GM18505 (cell line): ENCODE results near the gene NDUFV1.
"Not testable (repeated sequence)": the region's sequence is repeated elsewhere in the genome, so short reads cannot be mapped to it uniquely, and the experiment has no call there.

Experiments used
- ATAC-seq: cut with Tn5 transposase; IDR thresholded peaks from one replicate; pipeline ENCODE4 v1.9.1; 2021; ENCODE audit not compliant: unreplicated experiment
- POLR2A ChIP-seq: IDR thresholded peaks from 4 replicates; pipeline ENCODE4 v1.6.1; 2011; ENCODE audit warnings: borderline replicate concordance; ENCODE audit not compliant: insufficient read depth, insufficient read length; ENCODE audit errors: extremely low read depth

Gene NDUFV1

GRCh38 chr11:67596753-67597300 lies 9.9 kb upstream of the NDUFV1 start:
- no peak for ATAC-seq

GRCh38 chr11:67597458-67597857 lies 9.3 kb upstream of the NDUFV1 start:
- ATAC-seq = not testable (repeated sequence)

More at GRCh38 chr11:67596753-67597300, 9.9 kb upstream of the NDUFV1 start:
- TF ChIP-seq POLR2A = no peak

DNA sequence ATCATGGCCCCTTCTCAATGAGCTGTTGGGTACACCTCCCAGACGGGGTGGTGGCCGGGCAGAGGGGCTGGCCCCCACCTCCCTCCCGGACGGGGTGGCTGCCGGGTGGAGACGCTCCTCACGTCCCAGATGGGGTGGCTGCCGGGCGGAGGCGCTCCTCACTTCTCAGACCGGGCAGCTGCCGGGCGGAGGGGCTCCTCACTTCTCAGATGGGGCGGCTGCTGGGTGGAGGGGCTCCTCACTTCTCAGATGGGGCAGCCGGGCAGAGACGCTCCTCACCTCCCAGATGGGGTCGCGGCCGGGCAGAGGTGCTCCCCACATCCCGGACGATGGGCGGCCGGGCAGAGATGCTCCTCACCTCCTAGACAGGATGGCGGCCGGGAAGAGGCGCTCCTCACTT lies 8.8 kb upstream of the NDUFV1 start:
- not testable (repeated sequence) for ATAC-seq

- no peak for TF ChIP-seq POLR2A
- ATAC-seq = no peak
Observed at GRCh38 chr11:67599149-67599548, 7.6 kb upstream of the NDUFV1 start.

- no peak for ATAC-seq
- TF ChIP-seq POLR2A = peak; percentile 22
Observed at GRCh38 chr11:67600324-67601029, 6.3 kb upstream of the NDUFV1 start.

GRCh38 chr11:67601098-67601497 lies 5.6 kb upstream of the NDUFV1 start:
- no peak for TF ChIP-seq POLR2A
- no peak for ATAC-seq

- not testable (repeated sequence) for ATAC-seq
Observed at GRCh38 chr11:67604119-67604518, 2.6 kb upstream of the NDUFV1 start.

DNA sequence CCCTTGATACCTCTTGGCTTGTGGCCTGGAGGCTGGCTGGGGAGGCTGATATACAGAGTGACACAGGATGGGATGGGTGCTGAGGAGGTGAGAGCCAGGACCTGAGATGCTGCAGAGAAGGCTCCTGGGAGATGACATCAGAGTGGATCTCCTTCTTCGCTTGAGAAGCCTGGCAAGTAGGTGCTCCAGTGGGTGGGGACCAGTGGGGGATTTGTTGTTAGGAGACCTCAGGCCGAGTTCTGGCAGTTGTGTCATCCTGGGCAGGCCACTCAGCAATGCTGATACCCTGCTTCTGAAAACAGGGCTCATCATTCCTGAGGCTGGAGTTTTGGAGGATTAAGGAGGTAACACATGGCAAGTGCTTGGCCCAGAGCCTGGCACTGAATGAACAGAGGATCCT lies 1.9 kb upstream of the NDUFV1 start:
- no peak for ATAC-seq
- no peak for TF ChIP-seq POLR2A

GRCh38 chr11:67605231-67606011 lies 1.3 kb upstream of the NDUFV1 start:
- no peak for TF ChIP-seq POLR2A
- no peak for ATAC-seq

DNA sequence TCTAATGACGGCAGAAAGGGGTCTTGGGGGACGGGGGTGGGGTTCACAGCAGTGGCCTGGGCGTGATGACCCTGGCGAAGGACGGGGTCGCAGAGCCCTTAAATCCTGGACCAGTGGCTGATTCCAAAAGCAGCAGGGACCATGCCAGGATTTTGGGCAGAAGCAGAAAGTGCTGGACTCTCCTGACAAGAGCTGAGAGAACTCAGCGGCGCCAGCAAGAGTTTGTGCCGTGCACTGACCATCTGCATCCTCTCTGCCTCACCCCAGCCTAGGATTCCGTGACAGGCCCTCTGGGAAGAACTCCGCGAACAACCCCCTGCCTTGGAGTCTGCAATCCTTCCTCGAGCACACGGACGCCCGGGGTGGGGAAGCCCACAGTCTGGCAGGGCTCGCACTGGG lies 644 bp upstream of the NDUFV1 start:
- TF ChIP-seq POLR2A = no peak

DNA sequence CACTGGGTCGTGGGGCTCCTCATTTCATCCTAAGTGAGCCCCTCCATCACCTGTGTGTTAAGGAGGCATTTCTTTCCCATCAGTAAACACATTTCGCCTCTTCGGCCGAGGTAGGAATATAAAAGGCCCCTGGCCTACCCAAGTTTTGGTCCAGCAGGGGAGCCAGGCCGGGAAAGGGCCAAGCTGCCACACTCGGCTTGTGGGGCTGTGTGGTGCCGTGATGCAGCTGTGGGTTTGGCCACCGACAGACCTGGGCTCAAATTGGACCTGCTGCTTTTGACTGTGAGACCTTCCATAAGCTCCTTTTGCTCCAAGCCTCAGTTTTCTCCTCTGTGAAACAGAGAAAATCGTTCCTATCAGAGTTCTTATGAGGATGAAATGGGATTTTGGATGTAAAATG lies 771 bp downstream of the NDUFV1 start:
- no peak for TF ChIP-seq POLR2A
- ATAC-seq = no peak

More for the DNA sequence above, 644 bp upstream of the NDUFV1 start:
- ATAC-seq = no peak

- no peak for TF ChIP-seq POLR2A
- ATAC-seq = no peak
Observed at GRCh38 chr11:67608486-67608885, 1.8 kb downstream of the NDUFV1 start.

- ATAC-seq = no peak
- no peak for TF ChIP-seq POLR2A
Observed at GRCh38 chr11:67609316-67609715, 2.6 kb downstream of the NDUFV1 start.

DNA sequence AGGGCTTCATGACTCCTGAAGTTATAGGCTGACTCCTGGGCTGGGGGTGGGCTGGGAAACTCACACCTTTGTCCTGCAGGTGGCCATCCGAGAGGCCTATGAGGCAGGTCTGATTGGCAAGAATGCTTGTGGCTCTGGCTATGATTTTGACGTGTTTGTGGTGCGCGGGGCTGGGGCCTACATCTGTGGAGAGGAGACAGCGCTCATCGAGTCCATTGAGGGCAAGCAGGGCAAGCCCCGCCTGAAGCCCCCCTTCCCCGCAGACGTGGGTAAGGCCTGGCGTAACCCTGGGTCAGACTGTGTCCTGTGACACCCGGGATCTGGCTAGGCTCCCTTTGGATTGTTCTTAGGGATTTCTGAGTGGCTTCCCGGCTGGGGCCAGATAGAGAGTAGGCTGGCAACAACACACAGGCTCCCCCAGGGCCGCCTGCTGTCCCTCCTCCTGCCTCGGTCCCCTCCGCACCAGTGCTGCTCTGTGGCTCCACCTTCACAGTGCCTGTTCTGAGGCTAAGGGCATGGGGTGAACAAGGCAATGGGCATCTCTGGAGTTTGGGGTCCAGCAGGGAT lies 3.6 kb downstream of the NDUFV1 start:
- ATAC-seq = no peak
- no peak for TF ChIP-seq POLR2A

DNA sequence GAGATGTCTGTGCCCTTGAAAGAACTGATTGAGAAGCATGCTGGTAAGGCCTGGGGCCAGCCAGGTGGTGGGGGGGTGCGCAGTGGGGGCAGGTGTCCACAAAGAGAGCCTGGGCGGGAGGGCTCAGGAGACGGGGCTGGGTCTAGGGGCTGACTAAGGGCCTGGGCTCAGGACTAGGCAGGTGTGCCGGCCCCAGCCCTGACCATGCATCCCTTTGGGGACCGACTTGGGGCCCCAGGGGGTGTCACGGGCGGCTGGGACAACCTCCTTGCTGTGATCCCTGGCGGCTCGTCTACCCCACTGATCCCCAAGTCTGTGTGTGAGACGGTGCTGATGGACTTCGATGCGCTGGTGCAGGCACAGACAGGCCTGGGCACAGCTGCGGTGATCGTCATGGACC lies 4.4 kb downstream of the NDUFV1 start:
- ATAC-seq = no peak
- TF ChIP-seq POLR2A = no peak
